Measurements from ENCODE around the gene F11R.
"Not testable (repeated sequence)": the region's sequence is repeated elsewhere in the genome, so short reads cannot be mapped to it uniquely, and the experiment has no call there.

F11R gene

GRCh38 chr1:161017181-161017580 lies 3.8 kb downstream of the F11R start:
- not testable (repeated sequence) for FAIRE-seq; DNase-seq (ENCODE audit: insufficient read length, low spot score)

DNA sequence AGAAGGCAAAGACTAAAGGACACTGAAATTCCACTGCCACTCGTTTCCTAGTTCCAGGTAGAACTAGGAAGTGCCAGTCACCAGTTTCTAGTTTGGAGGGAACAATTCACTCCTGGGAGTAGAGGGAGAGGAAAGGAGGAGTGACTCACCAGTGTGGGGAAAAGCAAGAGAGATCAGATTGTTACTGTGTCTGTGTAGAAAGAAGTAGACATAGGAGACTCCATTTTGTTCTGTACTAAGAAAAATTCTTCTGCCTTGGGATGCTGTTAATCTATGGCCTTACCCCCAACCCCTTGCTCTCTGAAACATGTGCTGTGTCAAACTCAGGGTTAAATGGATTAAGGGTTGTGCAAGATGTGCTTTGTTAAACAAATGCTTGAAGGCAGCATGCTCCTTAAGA lies 4.3 kb downstream of the F11R start:
- not testable (repeated sequence) for DNase-seq (ENCODE audit: insufficient read length, low spot score); FAIRE-seq

GRCh38 chr1:161013488-161014230 lies 7.3 kb downstream of the F11R start:
- peak; percentile 79 for DNase-seq (ENCODE audit: insufficient read length, low spot score)
- peak; percentile 96 for FAIRE-seq

GRCh38 chr1:161013131-161013487 lies 7.8 kb downstream of the F11R start:
- DNase-seq (ENCODE audit: insufficient read length, low spot score) (no peak), FAIRE-seq (no peak)

- no peak for DNase-seq (ENCODE audit: insufficient read length, low spot score)
- FAIRE-seq = no peak
Observed at GRCh38 chr1:161012420-161012819, 8.5 kb downstream of the F11R start.

- FAIRE-seq (no peak), DNase-seq (ENCODE audit: insufficient read length, low spot score) (no peak)
Observed at GRCh38 chr1:161009602-161010211, 11.2 kb downstream of the F11R start.

DNA sequence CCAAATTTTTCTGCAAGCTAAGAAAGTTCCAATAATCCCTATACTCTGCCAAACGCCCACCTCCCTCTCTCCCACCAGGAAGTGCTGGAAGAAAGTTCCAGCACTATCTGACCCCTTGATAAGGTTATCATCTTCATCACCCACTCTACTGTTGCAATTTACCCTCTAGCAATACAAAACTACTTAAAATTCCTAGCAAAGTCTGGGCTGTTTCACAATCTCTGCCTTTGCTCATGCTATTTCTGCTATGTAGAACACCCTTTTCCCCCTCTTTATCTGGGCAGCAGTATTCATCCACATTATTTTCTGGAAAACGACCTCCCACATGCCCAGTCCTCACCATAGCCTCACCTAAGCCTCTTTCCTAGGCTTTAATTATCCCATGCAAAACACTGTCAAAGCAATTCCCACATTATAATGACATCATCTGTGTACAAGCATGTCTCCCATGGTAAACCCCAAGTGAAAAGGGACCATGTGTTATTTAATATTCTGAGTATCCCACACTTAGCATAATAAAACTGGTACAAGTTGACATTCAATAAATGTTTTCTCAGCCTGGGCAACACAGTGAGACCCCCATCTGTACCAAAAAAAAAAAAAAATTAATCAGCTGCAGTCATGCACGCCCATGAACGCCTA lies 12.0 kb downstream of the F11R start:
- FAIRE-seq (no peak), DNase-seq (ENCODE audit: insufficient read length, low spot score) (no peak)

- FAIRE-seq = no peak
Observed at GRCh38 chr1:161007369-161007768, 13.6 kb downstream of the F11R start.

DNA sequence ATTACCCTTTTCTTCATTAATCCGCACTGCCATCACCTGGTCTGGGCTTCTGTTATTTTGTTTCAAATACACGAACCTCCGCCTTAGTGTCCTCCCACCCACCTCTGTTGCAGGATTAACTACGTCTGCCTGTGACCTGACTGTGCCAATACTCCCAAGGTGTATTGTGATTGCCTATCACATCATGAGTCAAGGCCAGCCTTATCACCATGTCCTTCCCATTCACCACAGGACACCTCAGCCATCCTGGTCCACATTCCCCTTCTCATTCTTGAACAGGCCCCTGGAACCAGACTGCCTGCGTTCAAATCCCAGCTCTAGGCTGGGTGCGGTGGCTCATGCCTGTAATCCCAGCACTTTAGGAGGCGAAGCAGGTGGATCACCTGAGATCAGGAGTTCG lies 14.4 kb downstream of the F11R start:
- DNase-seq (ENCODE audit: insufficient read length, low spot score) (no peak), FAIRE-seq (no peak)

More at GRCh38 chr1:161007369-161007768, 13.6 kb downstream of the F11R start:
- DNase-seq (ENCODE audit: insufficient read length, low spot score) = no peak

DNA sequence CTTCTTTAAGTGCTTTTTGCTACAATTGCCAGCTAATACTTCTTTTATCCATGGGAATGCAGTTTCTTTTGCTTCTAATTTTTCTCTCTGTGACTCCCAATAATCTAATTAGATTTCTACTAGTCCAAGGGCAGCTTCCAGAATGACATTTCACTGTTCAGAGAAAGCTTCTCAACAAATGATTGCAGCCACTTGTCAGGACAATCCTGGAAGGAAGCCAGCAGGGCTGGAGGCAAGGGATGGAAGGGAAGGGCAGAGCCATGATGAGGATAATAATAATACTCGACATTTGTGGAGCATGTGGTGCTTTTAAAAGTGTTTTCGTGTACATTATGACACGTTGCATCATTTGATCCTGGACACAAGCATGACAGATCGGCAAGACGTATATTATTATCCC lies 19.4 kb downstream of the F11R start:
- FAIRE-seq (no peak), DNase-seq (ENCODE audit: insufficient read length, low spot score) (no peak)

- FAIRE-seq (no peak), DNase-seq (ENCODE audit: insufficient read length, low spot score) (no peak)
Observed at GRCh38 chr1:161000736-161001480, 20.0 kb downstream of the F11R start.

GRCh38 chr1:160999376-160999775 lies 21.6 kb downstream of the F11R start:
- DNase-seq (ENCODE audit: insufficient read length, low spot score) (no peak), FAIRE-seq (no peak)

- FAIRE-seq (peak; percentile 81), DNase-seq (ENCODE audit: insufficient read length, low spot score) (peak; percentile 46)
Observed at GRCh38 chr1:160997323-160998038, 23.5 kb downstream of the F11R start.

GRCh38 chr1:160996178-160996577 lies 24.8 kb downstream of the F11R start:
- no peak for FAIRE-seq

GRCh38 chr1:160993544-160994193 lies 27.3 kb downstream of the F11R start:
- no peak for DNase-seq (ENCODE audit: insufficient read length, low spot score)
- FAIRE-seq = no peak

More at GRCh38 chr1:160996178-160996577, 24.8 kb downstream of the F11R start:
- no peak for DNase-seq (ENCODE audit: insufficient read length, low spot score)

- FAIRE-seq; DNase-seq (ENCODE audit: insufficient read length, low spot score): not testable (repeated sequence)
Observed at GRCh38 chr1:160992036-160992435, 28.9 kb downstream of the F11R start.

- no peak for DNase-seq (ENCODE audit: insufficient read length, low spot score)
- FAIRE-seq = no peak
Observed at GRCh38 chr1:160987359-160988050, 33.4 kb downstream of the F11R start.

- FAIRE-seq (no peak), DNase-seq (ENCODE audit: insufficient read length, low spot score) (no peak)
Observed at GRCh38 chr1:160985723-160986122, 35.2 kb downstream of the F11R start.

Measured in GM19239 (cell line).